Naive B cell (primary cell): ENCODE results near the gene GPANK1. TPM values are rescaled to one million over a fixed set of nuclear protein-coding genes. Genes with fewer than 3 reads are reported as not detected.

Experiments used
- ATAC-seq, 2 donors: fragments of 150-1000 bp; cut with Tn5 transposase; 2 replicates each; pipeline ENCODE4 v1.10.0; 2021; ENCODE audit warnings: low read depth in 2 of 2, mild to moderate bottlenecking in 2 of 2, moderate library complexity in 2 of 2
- DNase-seq: peaks from one replicate; pipeline ENCODE4 v3.0.0; 2022
- H3K27ac Mint-ChIP-seq, 6 donors: one replicate each; pipeline ENCODE4 v1.8.0; 2020 to 2022; ENCODE audit warnings: mild to moderate bottlenecking in 6 of 6, mixed read lengths in 6 of 6, moderate library complexity in 5 of 6, inconsistent platforms in 2 of 6
- H3K27me3 Mint-ChIP-seq, 3 donors: one replicate each; pipeline ENCODE4 v1.8.0; 2021 to 2022; ENCODE audit warnings: mixed read lengths in 3 of 3, mild to moderate bottlenecking in 1 of 3
- H3K36me3 Mint-ChIP-seq, 2 donors: one replicate each; pipeline ENCODE4 v1.8.0; 2020 to 2022; ENCODE audit warnings: mixed read lengths in 2 of 2, inconsistent platforms in 1 of 2, mild to moderate bottlenecking in 1 of 2
- H3K4me1 Mint-ChIP-seq, 3 donors: one replicate each; pipeline ENCODE4 v1.8.0; 2020 to 2022; ENCODE audit warnings: mixed read lengths in 3 of 3, inconsistent platforms in 1 of 3, mild to moderate bottlenecking in 1 of 3, moderate library complexity in 1 of 3
- H3K4me3 Mint-ChIP-seq, 8 donors: one replicate each; pipeline ENCODE4 v1.8.0; 2020 to 2022; ENCODE audit warnings: mild to moderate bottlenecking in 8 of 8, mixed read lengths in 8 of 8, moderate library complexity in 8 of 8, inconsistent platforms in 2 of 8
- H3K9me3 Mint-ChIP-seq, 7 donors: one replicate each; pipeline ENCODE4 v1.8.0; 2020 to 2022; ENCODE audit warnings: mixed read lengths in 7 of 7, mild to moderate bottlenecking in 5 of 7, inconsistent platforms in 2 of 7, moderate library complexity in 1 of 7
- polyA plus RNA-seq, 6 donors: library from polyadenylated mRNA; unstranded; fragments of 300-500 nt; fragmentation: Illumina TruSeq; gene quantifications; one replicate each; pipeline ENCODE4 v1.2.3, GENCODE V29; 2021; ENCODE audit warnings: low read depth in 6 of 6

Gene GPANK1
- polyA plus RNA-seq, 6 donors from 2014 or later, result 18.5 to 27.8 (median 23.5) TPM

DNA sequence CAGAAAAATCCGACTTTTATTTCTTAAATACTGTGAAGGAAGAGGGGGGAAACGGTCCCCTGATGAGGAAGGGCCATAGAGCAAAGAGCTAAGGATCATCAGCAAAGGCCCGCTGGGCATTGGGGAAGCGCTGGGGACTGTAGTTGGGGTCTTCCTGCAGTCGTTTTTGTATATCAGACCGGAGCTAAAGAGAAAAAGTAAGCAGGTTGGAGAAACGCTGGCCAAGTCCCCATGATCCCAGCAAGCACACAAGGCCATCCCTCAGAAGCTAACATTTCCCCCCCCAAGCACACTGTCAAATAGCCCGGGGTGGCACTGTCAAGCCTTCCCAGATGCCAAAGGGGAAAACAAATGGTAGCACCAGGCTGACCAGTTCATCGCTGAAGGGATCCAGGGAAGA lies 25.8 kb downstream of the GPANK1 start:
- Mint-ChIP-seq H3K9me3 (no peaks in the 10 kb centered on the region), H3K27ac (peak overlapping the region in 2 of 6 donors; percentile 61 to 78), H3K27me3 (no peaks in the 10 kb centered on the region), H3K36me3 (peaks cover 11 to 20% of the 10 kb centered on the region in 2 donors), H3K4me1 (peaks cover 0 to 3% (median 0%) of the 10 kb centered on the region in 3 donors), H3K4me3 (no peak overlapping the region)
- ATAC-seq (no peak), DNase-seq (no peak)

DNA sequence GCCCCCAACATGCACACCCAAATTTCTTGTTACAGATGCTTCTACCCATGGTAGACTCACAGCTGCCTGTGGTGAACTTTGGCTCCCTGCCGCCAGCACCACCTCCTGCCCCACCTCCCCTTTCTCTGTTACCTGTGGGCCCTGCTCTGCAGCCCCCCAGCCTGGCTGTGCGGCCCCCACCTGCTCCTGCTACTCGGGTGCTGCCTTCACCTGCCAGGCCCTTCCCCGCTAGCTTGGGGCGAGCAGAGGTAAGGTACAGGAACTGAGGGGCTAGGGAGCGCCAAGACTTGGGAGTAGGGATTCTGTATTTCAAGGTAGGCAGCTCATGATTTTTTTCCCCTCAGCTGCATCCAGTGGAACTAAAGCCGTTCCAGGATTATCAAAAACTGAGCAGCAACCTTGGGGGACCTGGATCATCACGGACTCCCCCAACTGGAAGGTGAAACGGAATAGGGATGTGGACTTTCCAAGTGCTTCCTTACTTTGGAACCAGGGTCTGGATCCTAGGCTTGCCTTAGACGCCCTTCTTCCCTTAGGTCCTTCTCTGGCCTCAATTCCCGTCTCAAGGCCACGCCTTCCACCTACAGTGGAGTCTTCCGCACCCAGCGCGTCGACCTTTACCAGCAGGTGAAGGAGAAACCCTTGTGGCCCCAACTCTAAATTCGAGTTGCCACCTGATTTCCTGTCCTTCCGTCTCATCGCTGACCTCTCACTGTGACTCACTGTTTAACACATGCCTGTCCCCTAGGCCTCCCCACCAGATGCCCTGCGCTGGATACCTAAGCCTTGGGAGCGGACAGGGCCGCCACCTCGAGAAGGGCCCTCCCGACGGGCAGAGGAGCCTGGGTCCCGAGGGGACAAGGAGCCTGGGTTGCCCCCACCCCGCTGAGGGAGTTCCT lies 27.9 kb downstream of the GPANK1 start:
- H3K36me3 Mint-ChIP-seq, result peaks cover 11 to 25% of the 10 kb centered on the region in 2 donors

DNA sequence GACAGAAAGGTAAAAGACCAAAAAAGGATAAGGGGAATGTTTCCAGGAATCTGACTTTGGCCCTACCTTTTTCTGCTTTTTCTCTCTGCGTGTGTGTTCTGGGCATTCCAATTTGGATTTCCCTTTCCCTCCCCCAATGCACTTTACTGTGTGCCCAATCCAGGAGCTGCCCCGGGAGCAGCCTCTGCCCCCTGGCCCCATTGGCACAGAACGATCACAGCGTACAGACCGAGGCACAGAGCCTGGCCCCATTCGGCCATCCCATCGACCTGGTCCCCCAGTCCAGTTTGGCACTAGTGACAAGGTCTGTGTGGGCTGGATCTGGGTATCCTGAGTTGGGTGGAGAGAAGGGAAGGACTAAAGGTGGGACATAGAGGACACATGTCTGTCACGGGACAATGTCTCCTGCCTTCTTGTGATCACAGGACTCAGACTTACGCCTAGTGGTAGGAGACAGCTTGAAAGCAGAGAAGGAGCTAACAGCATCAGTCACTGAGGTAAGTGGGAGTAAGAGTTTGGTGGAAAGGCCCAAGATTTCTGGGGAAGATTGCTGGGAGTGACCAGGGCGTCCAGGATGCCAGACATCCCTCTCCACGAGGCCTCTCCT lies 29.7 kb downstream of the GPANK1 start:
- no peaks in the 10 kb centered on the region for H3K27me3 Mint-ChIP-seq
- H3K4me3 Mint-ChIP-seq, result peak overlapping the region in 1 of 8 donors; percentile 16
- H3K4me1 Mint-ChIP-seq, result peaks cover 0 to 5% (median 0%) of the 10 kb centered on the region in 3 donors
- peak overlapping the region in 1 of 6 donors; percentile 38 for H3K27ac Mint-ChIP-seq
- peaks cover 7 to 26% of the 10 kb centered on the region in 2 donors for H3K36me3 Mint-ChIP-seq
- DNase-seq, result no peak
- ATAC-seq, result no peak
- H3K9me3 Mint-ChIP-seq, result no peaks in the 10 kb centered on the region

More for the DNA sequence above, 27.9 kb downstream of the GPANK1 start:
- Mint-ChIP-seq H3K9me3 (no peaks in the 10 kb centered on the region), H3K4me3 (peak overlapping the region in 1 of 8 donors; percentile 40), H3K27ac (peak overlapping the region in 2 of 6 donors; percentile 9 to 82), H3K4me1 (peaks cover 0 to 5% (median 0%) of the 10 kb centered on the region in 3 donors), H3K27me3 (no peaks in the 10 kb centered on the region)
- ATAC-seq (no peak), DNase-seq (no peak)

DNA sequence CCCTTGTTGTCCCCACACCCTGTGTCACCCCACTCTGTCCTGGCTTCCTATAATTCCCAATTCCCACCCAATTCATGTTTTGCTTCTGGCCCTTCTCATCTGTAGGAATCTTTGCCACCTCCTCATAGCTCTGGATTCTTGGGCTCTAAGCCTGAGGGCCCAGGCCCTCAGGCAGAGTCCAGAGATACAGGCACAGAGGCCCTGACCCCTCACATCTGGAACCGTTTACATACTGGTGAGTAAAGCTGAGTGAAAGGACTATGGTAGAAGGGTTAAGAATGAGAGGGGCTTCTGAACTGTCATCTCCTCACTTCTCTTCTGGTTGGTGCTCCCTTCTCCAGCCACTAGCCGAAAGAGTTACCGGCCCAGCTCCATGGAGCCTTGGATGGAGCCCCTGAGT lies 30.7 kb downstream of the GPANK1 start:
- Mint-ChIP-seq H3K9me3 (no peaks in the 10 kb centered on the region), H3K27me3 (no peaks in the 10 kb centered on the region), H3K4me3 (no peak overlapping the region), H3K4me1 (peaks cover 0 to 5% (median 0%) of the 10 kb centered on the region in 3 donors), H3K36me3 (peaks cover 8 to 27% of the 10 kb centered on the region in 2 donors), H3K27ac (peak overlapping the region in 2 of 6 donors; percentile 7 to 67)
- DNase-seq (no peak), ATAC-seq (no peak)

DNA sequence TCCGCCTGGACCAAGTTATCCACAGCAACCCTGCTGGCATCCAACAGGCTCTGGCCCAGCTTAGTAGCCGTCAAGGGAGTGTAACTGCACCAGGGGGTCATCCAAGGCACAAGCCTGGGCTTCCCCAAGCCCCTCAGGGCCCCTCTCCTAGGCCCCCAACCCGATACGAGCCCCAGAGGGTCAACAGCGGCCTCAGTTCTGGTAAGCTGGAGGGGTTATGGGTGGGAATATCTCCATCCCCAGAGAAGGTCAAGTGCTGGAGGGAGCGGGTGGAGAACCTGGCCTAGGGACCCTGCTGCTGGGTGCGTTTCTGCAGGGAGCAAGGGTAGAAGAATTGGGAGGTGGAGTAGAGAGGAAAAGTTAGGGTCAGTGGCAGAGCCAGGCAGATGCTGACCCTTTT lies 31.4 kb downstream of the GPANK1 start:
- DNase-seq (no peak), ATAC-seq (no peak)
- Mint-ChIP-seq H3K36me3 (peaks cover 8 to 29% of the 10 kb centered on the region in 2 donors), H3K9me3 (no peaks in the 10 kb centered on the region), H3K4me1 (peaks cover 0 to 5% (median 0%) of the 10 kb centered on the region in 3 donors), H3K27me3 (no peaks in the 10 kb centered on the region), H3K27ac (no peak overlapping the region), H3K4me3 (no peak overlapping the region)

DNA sequence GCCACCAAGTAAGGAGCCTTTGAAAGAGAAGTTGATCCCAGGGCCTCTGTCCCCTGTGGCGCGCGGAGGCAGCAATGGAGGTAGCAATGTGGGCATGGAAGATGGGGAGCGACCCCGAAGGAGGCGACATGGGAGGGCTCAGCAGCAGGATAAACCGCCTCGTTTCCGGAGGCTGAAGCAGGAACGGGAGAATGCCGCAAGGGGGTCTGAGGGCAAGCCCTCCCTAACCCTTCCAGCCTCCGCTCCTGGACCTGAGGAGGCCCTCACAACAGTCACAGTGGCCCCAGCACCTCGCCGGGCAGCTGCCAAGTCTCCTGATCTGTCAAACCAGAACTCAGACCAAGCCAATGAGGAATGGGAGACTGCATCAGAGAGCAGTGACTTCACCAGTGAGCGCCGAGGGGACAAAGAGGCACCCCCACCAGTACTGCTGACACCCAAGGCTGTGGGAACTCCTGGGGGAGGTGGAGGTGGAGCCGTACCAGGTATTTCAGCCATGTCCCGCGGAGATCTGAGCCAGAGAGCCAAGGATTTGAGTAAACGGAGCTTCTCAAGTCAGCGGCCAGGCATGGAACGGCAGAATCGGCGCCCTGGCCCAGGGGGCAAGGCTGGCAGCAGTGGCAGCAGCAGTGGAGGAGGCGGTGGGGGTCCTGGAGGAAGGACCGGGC lies 32.4 kb downstream of the GPANK1 start:
- no peaks in the 10 kb centered on the region for H3K9me3 Mint-ChIP-seq
- H3K4me1 Mint-ChIP-seq, result peaks cover 0 to 10% (median 7%) of the 10 kb centered on the region in 3 donors
- peaks cover 16 to 38% of the 10 kb centered on the region in 2 donors for H3K36me3 Mint-ChIP-seq
- H3K27me3 Mint-ChIP-seq, result no peaks in the 10 kb centered on the region
- no peak for DNase-seq
- no peak for ATAC-seq
- H3K4me3 Mint-ChIP-seq, result peak overlapping the region in 1 of 8 donors; percentile 52
- peak overlapping the region in 1 of 6 donors; percentile 39 for H3K27ac Mint-ChIP-seq

DNA sequence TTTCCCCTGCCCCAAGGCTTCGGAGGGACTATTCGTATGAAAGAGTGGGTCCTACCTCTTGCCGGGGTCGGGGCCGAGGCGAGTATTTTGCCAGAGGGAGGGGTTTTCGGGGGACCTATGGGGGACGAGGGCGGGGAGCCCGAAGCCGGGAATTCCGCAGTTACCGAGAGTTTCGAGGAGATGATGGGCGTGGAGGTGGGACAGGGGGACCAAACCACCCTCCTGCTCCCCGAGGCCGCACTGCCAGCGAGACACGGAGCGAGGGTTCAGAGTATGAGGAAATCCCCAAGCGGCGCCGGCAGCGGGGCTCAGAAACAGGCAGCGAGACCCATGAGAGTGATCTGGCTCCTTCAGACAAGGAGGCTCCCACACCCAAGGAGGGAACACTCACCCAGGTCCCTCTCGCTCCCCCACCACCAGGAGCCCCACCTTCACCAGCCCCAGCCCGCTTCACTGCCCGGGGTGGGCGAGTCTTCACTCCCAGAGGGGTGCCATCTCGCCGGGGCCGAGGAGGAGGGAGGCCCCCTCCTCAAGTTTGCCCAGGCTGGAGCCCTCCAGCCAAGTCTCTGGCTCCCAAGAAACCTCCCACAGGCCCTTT lies 33.0 kb downstream of the GPANK1 start:
- Mint-ChIP-seq H3K9me3 (no peaks in the 10 kb centered on the region), H3K27me3 (no peaks in the 10 kb centered on the region), H3K36me3 (peaks cover 20 to 45% of the 10 kb centered on the region in 2 donors), H3K4me1 (peaks cover 0 to 12% (median 12%) of the 10 kb centered on the region in 3 donors), H3K27ac (peak overlapping the region in 2 of 6 donors; percentile 39 to 74), H3K4me3 (no peak overlapping the region)
- ATAC-seq, result no peak
- no peak for DNase-seq

DNA sequence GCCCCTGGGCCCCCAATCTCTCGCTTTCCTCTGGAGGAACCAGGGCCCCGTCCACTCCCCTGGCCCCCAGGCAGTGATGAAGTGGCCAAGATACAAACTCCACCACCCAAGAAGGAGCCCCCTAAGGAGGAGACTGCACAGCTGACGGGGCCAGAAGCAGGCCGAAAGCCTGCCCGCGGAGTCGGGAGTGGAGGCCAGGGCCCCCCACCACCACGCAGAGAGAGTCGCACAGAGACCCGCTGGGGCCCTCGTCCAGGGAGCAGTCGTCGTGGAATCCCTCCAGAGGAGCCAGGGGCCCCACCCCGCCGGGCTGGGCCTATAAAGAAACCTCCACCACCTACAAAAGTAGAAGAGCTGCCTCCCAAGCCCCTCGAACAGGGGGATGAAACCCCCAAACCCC lies 33.6 kb downstream of the GPANK1 start:
- Mint-ChIP-seq H3K4me3 (no peak overlapping the region), H3K36me3 (peaks cover 25 to 50% of the 10 kb centered on the region in 2 donors), H3K27ac (peak overlapping the region in 2 of 6 donors; percentile 32 to 39), H3K27me3 (no peaks in the 10 kb centered on the region), H3K4me1 (peaks cover 0 to 14% (median 12%) of the 10 kb centered on the region in 3 donors), H3K9me3 (no peaks in the 10 kb centered on the region)
- DNase-seq (no peak), ATAC-seq (no peak)

DNA sequence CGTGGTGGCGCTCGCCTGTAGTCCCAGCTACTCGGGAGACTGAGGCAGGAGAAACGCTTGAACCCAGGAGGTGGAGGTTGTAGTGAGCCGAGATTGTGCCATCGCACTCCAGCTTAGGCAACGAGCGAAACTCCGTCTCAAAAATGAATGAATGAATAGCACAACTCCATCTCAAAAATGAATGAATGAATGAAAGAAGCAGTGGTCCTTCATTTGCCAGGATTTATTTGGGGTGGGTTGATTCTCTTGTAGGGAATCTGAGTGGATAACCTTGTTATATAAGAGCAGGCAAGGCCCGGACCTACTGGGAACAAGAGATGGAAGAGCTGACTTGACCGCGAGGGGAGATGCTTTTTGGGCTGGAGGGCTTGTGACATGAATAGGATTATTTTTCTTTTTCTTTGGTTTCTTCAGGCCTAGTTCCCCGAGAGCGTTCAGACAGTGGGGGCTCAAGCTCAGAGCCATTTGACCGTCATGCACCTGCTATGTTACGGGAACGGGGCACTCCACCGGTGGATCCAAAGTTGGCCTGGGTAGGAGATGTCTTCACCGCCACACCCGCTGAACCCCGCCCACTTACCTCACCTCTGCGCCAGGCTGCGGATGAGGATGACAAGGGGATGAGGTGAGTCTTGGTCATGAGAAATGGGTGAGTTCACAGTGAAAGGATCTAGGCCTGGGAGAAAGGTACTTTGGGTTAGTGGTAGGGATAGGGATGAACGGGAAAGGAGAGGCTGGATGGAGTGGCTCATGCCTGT lies 34.4 kb downstream of the GPANK1 start:
- DNase-seq, result no peak
- Mint-ChIP-seq H3K9me3 (no peaks in the 10 kb centered on the region), H3K27me3 (no peaks in the 10 kb centered on the region), H3K36me3 (peaks cover 30 to 56% of the 10 kb centered on the region in 2 donors), H3K4me3 (no peak overlapping the region), H3K4me1 (peaks cover under 1 to 17% (median 12%) of the 10 kb centered on the region in 3 donors), H3K27ac (peak overlapping the region in 5 of 6 donors; percentile 4 to 85 (median 39))
- ATAC-seq, result no peak

DNA sequence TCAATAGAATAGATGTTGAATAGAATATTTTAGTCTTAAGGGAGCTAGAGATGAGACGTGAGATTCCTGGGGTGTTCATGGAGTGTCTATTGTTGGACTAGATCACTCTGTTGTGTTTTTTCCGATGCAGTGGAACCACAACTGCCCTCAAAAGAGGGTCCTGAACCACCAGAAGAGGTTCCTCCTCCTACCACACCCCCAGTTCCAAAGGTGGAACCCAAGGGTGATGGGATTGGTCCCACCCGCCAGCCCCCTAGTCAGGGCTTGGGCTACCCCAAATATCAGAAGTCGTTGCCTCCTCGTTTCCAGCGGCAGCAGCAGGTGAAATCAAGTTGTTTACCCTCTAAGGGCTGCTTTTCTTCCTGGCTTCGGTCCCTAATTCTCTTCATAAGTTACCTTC lies 35.8 kb downstream of the GPANK1 start:
- H3K4me3 Mint-ChIP-seq, result no peak overlapping the region
- H3K4me1 Mint-ChIP-seq, result peaks cover 2 to 17% (median 9%) of the 10 kb centered on the region in 3 donors
- H3K36me3 Mint-ChIP-seq, result peaks cover 26 to 53% of the 10 kb centered on the region in 2 donors
- no peaks in the 10 kb centered on the region for H3K27me3 Mint-ChIP-seq
- DNase-seq (no peak), ATAC-seq (no peak)
- H3K9me3 Mint-ChIP-seq, result no peaks in the 10 kb centered on the region
- H3K27ac Mint-ChIP-seq, result peak overlapping the region in 2 of 6 donors; percentile 61 to 76

DNA sequence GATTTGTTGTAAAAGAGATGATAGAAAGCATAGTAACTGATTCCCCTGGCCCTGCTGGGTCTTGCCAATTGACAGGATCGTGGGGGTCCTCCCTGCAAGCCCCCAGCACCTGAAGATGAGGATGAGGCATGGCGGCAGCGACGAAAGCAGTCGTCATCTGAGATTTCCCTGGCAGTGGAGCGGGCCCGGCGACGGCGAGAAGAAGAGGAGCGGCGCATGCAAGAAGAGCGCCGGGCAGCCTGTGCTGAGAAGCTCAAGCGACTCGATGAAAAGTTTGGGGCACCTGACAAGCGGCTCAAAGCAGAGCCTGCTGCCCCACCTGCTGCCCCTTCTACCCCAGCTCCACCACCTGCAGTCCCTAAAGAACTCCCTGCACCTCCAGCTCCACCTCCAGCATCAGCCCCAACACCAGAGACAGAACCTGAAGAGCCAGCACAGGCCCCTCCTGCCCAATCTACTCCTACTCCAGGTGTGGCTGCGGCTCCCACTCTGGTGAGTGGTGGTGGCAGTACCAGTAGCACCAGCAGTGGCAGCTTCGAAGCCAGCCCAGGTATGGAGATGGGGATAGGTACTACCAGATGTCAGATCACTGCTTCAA lies 37.0 kb downstream of the GPANK1 start:
- peak overlapping the region in 1 of 8 donors; percentile 21 for H3K4me3 Mint-ChIP-seq
- no peaks in the 10 kb centered on the region for H3K9me3 Mint-ChIP-seq
- ATAC-seq (no peak), DNase-seq (no peak)
- no peaks in the 10 kb centered on the region for H3K27me3 Mint-ChIP-seq
- H3K4me1 Mint-ChIP-seq, result peaks cover 3 to 17% (median 8%) of the 10 kb centered on the region in 3 donors
- H3K36me3 Mint-ChIP-seq, result peaks cover 26 to 48% of the 10 kb centered on the region in 2 donors
- peak overlapping the region in 3 of 6 donors; percentile 7 to 78 (median 64) for H3K27ac Mint-ChIP-seq

DNA sequence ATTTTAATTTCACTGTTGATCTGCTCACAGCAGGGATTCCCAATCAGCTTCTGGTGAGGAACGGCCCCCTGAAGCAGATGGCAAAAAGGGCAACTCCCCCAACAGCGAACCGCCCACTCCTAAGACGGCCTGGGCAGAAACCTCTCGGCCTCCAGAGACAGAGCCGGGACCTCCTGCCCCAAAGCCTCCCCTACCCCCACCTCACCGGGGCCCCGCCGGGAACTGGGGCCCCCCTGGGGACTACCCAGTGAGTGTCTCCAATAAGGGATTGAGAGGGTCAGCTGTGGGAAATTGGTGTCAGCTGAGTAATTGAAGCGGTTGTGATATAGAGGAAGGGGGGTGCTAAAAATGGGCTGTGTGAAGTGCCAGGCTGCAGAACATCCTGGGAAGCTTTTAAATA lies 37.8 kb downstream of the GPANK1 start:
- peak overlapping the region in 2 of 6 donors; percentile 44 to 64 for H3K27ac Mint-ChIP-seq
- no peaks in the 10 kb centered on the region for H3K9me3 Mint-ChIP-seq
- no peak overlapping the region for H3K4me3 Mint-ChIP-seq
- peaks cover 26 to 48% of the 10 kb centered on the region in 2 donors for H3K36me3 Mint-ChIP-seq
- no peaks in the 10 kb centered on the region for H3K27me3 Mint-ChIP-seq
- no peak for DNase-seq
- ATAC-seq, result no peak
- H3K4me1 Mint-ChIP-seq, result peaks cover 12 to 23% (median 16%) of the 10 kb centered on the region in 3 donors
